Fibroblast of pulmonary artery (primary cell): ENCODE data around the gene LRP1.

Experiments used
- DNase-seq: peaks from one replicate; pipeline ENCODE4 v3.0.0-alpha.2; 2010; ENCODE audit warnings: low read depth
- H3K4me3 ChIP-seq: replicated peaks from 2 replicates; pipeline ENCODE4 v1.5.1; 2011; ENCODE audit warnings: low read depth, mild to moderate bottlenecking, control low read depth, low read length, moderate library complexity
- TF ChIP-seq, protein P1 (sequence below): IDR thresholded peaks from 2 replicates; pipeline ENCODE4 v1.5.1; 2011; ENCODE audit warnings: mild to moderate bottlenecking, control low read depth, low read length, inconsistent platforms; ENCODE audit errors: missing control alignments

The LRP1 gene

DNA sequence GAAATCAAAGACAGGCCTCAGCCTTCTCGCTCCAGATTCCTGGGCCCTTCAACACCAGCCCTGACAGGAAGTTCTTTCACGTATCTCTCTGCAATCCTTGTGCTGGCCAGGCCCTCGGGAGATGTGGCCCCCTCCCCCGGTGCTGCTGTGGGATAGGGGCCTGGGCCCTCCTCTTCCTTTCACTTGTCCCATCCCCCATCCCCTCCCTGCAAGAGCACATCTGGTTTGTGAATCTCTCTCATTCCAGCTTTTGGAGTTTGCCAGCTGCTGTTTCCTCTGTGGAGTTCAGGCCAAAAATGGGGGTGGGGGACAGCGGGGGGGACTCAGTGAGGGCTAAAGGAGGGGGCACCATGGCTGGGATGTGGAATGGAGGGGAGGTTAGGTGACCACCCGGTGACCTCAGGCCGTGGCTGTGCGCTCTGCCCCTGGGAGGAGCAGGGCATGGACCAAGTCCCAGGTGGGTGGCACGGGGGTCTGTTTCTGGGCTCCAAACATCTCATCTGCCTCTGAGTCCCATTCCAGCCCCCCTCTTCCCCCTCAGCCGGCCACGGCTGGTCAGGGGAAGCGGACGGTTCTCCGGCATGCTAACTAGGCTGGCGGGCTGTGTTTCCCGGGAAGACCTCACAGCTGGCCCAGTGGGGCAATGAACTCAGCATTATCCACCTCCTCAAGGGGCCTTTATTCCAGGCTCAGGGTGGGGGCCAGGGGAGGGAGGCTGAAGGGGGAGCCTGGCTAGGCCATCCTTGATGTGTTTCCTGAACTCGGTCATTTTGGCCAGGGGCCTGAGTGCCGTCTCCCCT is 7.4 kb downstream of the LRP1 start:
- TF ChIP-seq, protein P1, sequence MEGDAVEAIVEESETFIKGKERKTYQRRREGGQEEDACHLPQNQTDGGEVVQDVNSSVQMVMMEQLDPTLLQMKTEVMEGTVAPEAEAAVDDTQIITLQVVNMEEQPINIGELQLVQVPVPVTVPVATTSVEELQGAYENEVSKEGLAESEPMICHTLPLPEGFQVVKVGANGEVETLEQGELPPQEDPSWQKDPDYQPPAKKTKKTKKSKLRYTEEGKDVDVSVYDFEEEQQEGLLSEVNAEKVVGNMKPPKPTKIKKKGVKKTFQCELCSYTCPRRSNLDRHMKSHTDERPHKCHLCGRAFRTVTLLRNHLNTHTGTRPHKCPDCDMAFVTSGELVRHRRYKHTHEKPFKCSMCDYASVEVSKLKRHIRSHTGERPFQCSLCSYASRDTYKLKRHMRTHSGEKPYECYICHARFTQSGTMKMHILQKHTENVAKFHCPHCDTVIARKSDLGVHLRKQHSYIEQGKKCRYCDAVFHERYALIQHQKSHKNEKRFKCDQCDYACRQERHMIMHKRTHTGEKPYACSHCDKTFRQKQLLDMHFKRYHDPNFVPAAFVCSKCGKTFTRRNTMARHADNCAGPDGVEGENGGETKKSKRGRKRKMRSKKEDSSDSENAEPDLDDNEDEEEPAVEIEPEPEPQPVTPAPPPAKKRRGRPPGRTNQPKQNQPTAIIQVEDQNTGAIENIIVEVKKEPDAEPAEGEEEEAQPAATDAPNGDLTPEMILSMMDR: no peak
- peak; percentile 60 for DNase-seq
- H3K4me3 ChIP-seq: peak overlapping the region; percentile 21

DNA sequence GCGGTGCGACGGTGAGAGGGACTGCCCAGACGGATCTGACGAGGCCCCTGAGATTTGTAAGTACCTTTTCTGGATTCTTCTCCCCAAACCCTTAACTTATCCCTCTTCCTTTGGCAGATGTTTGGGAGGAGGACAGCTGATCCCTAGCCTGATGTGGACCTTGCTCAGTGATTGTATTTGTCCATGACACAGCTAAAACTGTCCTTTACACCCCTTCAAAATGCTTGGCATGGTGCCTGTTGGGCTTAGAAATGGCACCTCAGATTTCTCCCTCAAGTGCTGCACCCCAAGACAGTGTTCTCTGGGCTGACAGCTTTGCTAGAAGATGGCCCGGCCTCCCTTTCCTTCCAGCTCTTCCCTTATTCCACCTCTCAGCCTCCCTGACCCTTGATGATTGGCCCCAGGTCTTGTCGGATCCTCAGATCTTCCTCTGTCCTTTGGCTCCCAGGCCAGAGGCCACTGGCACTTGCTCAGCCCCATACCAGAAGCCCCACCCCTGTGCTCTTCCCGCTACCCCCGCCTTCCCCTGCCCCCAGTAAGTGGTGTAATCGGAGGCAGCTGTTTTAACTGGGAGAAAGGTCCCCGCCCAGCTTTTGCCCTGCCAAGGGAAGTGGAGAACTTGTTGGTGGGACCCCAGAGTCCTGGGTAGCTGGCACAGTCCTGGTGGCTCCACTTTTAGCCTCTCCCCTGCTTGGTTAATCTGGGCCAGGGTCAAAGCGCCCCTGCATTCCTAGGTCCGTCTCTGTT is 10.4 kb downstream of the LRP1 start:
- TF ChIP-seq, protein P1: no peak
- peak; percentile 39 for DNase-seq
- no peak overlapping the region for H3K4me3 ChIP-seq

DNA sequence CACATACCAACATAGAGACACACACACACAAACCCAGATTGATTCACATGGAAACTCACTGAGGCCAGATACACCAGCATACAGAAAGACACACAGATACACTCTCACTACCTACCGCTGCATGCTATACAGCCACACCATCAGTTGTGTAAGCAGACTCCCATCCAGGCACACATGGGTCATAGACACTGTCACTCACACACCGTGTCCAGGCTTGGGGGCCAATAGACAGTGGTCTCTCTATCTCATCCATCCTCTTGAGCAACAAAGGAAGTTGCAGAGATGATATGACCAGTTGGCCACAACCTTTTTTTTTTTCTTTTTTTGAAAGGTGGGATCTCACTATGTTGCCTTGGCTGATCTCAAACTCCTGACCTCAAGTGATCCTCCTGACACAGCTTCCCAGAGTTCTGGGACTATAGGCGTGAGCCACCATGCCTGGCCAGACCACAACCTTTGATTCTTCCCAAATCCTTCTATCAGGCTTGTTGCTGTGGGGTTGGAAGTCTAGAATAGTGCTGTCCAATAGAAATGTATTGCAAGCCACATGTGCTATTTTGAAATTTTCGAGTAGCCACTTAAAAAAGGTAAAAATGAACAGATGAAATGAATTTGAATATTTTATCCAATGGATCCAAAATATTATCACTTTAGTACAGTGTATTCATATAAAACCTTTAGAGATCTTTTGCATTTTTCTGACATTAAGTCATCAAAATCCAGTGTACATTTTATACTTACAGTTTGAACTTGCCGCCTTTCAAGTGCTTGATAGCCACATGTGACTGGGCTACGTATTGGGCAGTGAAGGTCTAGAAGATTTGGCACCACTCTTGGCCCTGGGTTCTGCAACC is 11.7 kb downstream of the LRP1 start:
- H3K4me3 ChIP-seq: no peak overlapping the region
- TF ChIP-seq, protein P1: no peak
- no peak for DNase-seq

DNA sequence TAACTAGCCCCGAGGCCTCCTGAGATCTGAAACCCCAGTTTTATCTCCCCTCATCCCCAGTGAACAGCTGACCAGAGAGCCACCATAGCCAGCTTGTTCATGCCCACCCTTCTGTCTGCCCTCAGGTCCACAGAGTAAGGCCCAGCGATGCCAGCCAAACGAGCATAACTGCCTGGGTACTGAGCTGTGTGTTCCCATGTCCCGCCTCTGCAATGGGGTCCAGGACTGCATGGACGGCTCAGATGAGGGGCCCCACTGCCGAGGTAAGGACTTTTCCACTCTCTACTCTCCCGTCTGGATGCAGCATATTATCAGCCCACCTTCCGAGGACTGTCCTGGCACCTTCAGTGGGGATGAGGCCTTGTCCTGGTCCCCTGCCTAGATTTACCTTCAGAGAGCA is 13.0 kb downstream of the LRP1 start:
- H3K4me3 ChIP-seq: no peak overlapping the region
- TF ChIP-seq, protein P1: no peak
- DNase-seq: no peak

DNA sequence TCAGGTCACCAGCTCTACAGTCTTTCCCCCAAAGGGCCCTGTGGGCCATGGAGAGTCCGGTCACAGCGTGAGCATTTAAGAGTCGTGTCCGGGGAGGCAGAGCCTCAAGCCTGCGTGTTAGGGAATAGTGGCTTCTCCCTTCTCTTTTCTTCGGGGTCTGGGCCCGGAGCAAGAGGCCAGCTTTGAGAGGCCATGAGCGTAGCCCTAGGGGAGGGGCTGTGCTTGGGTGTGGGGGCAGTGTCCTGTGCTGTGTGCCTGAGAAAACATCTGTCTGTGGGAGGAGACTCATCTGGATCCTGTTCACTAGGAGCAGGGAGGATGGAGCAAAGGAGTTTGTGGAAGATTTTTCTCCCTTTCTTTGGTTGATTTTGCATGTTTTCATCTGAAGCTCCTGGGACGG is 13.8 kb downstream of the LRP1 start:
- TF ChIP-seq, protein P1: no peak
- no peak overlapping the region for H3K4me3 ChIP-seq
- peak; percentile 38 for DNase-seq

DNA sequence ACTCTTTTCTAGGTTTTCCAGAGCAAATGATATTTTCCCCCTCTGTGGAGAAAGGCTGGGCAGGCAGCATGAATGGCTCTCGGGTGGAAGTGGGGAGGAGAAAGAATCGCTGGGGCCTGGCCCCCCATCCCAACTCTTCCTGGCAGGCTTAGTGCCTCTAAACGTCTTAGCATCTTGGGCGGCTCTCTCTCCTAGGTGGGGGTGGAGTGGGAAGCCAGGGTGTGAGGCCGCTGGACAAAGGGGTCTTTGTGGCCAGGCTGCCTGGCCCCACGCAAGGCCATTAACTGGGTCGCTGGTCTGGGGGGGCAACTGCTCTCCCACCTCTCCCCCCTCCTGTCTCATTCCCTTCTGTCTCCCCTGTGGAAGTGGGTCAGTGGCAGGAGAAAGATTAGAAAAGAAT is 14.4 kb downstream of the LRP1 start:
- no peak overlapping the region for H3K4me3 ChIP-seq
- no peak for DNase-seq
- TF ChIP-seq, protein P1: no peak
